CD4-positive, alpha-beta T cell treated with Interleukin-17A for 4 hours (primary cell): ENCODE data around the gene AASDHPPT.

Experiments
- DNase-seq: peaks from one replicate; pipeline ENCODE4 v3.0.0-alpha.2; 2020; ENCODE audit warnings: mixed read lengths

The AASDHPPT gene

GRCh38 chr11:106086850-106087249 lies 9.4 kb downstream of the AASDHPPT start:
- no peak for DNase-seq

GRCh38 chr11:106087815-106088435 lies 10.5 kb downstream of the AASDHPPT start:
- peak; percentile 54 for DNase-seq

GRCh38 chr11:106088896-106089295 lies 11.4 kb downstream of the AASDHPPT start:
- no peak for DNase-seq

GRCh38 chr11:106091480-106092123 lies 14.1 kb downstream of the AASDHPPT start:
- DNase-seq, result no peak

GRCh38 chr11:106092446-106092845 lies 15.0 kb downstream of the AASDHPPT start:
- DNase-seq, result no peak

- no peak for DNase-seq
These were observed 21.6 kb downstream of the AASDHPPT start for GRCh38 chr11:106098893-106099553.

GRCh38 chr11:106101370-106101769 lies 23.9 kb downstream of the AASDHPPT start:
- no peak for DNase-seq

- DNase-seq, result no peak
These were observed 24.4 kb downstream of the AASDHPPT start for GRCh38 chr11:106101819-106102218.

GRCh38 chr11:106105986-106106385 lies 28.5 kb downstream of the AASDHPPT start:
- no peak for DNase-seq

GRCh38 chr11:106121570-106122320 lies 44.3 kb downstream of the AASDHPPT start:
- no peak for DNase-seq

- DNase-seq, result no peak
These were observed 50.1 kb downstream of the AASDHPPT start for GRCh38 chr11:106127604-106128003.

GRCh38 chr11:106128740-106129139 lies 51.3 kb downstream of the AASDHPPT start:
- no peak for DNase-seq

- DNase-seq, result no peak
These were observed 54.5 kb downstream of the AASDHPPT start for GRCh38 chr11:106131998-106132397.

- DNase-seq, result no peak
These were observed 55.3 kb downstream of the AASDHPPT start for GRCh38 chr11:106132582-106133354.

- no peak for DNase-seq
These were observed 56.1 kb downstream of the AASDHPPT start for GRCh38 chr11:106133529-106133928.

- no peak for DNase-seq
These were observed 59.6 kb downstream of the AASDHPPT start for GRCh38 chr11:106137061-106137460.

- DNase-seq, result no peak
These were observed 60.3 kb downstream of the AASDHPPT start for GRCh38 chr11:106137758-106138157.
